GM12801 (cell line): ENCODE measurements around the gene SORT1.

Experiments
- TF ChIP-seq, protein P1 (sequence below): IDR thresholded peaks from one replicate; pipeline ENCODE4 v1.5.1; 2011; ENCODE audit warnings: control low read depth; ENCODE audit not compliant: insufficient read length; ENCODE audit errors: extremely low read depth

The SORT1 gene

DNA sequence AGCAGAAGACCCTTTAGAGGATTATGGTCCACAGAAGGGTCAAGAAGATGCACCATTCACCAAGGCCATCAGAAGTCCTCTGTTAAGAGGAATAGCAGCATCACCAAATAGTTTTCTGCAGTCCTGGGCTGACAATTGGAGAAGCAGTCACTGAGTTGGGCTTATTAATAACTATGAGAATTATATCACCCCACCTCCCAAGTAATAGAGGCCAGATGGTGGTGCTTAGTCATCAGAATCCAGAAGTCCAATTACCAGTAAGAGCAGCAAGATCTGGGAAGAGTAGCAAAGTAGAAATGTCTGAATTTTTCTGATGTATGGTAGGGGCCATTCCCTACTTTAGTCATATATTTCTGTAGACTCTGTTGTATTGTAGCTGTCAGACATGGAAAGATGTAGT lies 34.6 kb upstream of the SORT1 start:
- TF ChIP-seq, protein P1, sequence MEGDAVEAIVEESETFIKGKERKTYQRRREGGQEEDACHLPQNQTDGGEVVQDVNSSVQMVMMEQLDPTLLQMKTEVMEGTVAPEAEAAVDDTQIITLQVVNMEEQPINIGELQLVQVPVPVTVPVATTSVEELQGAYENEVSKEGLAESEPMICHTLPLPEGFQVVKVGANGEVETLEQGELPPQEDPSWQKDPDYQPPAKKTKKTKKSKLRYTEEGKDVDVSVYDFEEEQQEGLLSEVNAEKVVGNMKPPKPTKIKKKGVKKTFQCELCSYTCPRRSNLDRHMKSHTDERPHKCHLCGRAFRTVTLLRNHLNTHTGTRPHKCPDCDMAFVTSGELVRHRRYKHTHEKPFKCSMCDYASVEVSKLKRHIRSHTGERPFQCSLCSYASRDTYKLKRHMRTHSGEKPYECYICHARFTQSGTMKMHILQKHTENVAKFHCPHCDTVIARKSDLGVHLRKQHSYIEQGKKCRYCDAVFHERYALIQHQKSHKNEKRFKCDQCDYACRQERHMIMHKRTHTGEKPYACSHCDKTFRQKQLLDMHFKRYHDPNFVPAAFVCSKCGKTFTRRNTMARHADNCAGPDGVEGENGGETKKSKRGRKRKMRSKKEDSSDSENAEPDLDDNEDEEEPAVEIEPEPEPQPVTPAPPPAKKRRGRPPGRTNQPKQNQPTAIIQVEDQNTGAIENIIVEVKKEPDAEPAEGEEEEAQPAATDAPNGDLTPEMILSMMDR = no peak

DNA sequence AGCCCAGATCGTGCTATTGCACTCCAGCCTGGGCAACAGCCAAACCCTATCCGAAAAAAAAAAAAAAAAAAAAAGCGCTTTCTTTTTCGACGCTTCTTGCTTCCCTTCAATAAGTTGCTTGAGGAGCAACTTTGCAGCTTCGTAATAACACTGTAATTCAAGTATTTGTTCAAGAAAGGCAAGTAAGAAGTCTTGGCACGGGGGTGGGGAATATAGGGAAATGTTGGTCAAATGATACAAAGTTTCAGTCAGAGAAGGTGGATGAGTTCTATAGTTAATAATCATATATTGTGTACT lies 29.4 kb upstream of the SORT1 start:
- TF ChIP-seq, protein P1 = no peak

DNA sequence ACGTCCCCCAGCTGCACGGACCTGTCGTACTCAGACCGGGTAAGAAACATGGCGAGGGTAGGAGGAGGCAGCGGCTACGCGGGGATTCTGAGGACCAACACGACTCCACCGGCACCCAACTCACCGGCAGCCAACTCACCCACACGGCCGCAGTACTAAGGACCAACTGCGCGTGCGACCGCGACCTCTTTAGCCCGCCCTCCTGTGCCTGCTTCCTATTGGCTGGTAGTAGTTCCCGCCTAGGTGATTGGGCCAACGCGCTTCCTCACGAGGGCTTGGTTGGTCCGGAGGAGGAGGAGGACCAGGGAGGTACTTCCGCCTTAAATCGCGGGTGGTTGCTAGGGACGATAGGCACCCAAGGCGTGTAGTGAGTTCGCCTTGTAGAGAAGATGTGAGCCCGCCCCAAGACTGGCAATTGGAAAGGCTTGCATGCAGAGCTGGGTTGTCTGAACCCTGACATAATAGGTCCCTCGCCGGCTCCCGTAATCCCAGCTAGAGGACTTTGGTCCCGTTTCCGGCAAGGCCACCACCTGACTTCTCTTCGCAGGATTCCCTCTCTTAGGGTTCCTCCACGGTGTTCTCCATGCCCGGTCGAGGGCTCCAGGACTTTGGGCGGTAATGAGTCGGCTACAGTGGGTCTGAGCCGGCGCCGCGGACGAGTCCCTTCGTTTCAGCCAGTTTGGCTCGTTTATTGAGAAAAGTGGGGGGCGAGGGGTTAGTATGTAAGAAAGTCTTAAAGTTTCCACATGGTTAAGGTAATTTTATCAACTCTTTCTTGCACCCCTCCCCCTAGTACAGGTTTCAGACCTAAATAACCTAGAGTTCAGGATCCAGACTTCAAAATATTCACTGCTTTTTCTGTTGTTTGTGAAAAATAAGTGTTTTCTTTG lies 28.8 kb upstream of the SORT1 start, which contains the start of gene PSMA5:
Gene PSMA5, minus strand, starts transcription at position 168 of the 890 bp plus-strand sequence. Its CDS starts 118 bp downstream, at position 50.
- TF ChIP-seq, protein P1 = no peak

- TF ChIP-seq, protein P1 = no peak
Observed at GRCh38 chr1:109425391-109426280, 27.9 kb upstream of the SORT1 start.

DNA sequence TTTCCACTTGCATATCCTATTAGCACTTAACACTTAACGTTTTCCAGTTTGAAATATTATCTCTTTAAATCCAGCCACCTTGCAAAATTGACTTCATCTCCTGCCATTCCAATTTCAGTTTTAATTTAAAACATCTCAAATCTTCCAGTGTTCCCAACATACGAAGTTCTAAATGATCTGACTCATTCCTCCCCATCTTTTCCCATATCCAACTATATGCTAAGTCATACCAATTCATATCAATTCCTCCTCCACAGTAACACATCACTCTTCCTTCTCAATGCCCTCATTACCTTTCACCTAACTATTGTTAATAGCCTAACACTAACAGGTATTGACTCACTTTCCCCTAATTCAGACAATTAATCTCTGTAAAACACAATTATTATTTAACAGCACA lies 25.8 kb upstream of the SORT1 start:
- TF ChIP-seq, protein P1 = no peak

DNA sequence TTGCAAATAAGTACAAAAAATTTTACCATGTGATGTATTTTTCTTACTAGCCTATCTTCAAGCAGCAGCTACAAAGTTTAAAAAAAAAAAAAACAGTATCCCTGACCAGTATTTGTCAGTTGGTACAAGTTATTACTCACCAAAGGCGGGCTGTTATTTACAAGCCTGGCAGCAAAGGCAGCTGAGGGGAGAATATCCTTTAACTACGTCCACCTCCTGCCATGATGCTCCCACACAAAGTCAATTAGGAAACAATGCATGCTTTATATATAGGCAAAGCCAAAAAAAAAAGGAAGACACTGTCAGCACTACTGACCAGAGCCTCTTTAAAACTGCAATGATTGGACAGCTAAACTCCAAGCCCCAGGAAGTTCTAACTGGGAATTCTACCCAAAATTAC lies 14.8 kb upstream of the SORT1 start:
- TF ChIP-seq, protein P1 = no peak

DNA sequence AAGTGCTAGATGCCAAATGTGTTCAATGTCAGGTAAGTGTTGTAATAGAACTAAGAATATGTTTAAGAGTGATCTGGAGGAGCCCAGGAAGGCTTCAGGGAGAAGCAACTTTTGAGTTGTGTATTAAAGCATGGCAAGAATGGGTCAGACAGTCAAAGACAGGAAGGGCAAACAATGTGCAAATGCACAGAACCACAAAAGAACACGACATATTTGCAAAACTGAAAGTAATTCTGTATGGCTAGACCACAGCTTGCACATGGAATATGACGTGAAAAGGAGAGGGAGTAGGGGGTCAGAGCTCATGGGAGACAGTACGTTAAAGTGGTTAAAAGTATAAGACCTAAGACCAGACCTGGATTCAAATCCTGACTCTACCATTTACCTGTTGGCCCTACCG lies 7.1 kb upstream of the SORT1 start:
- TF ChIP-seq, protein P1 = no peak
